Activated CD8-positive, alpha-beta memory T cell treated with anti-CD3 and anti-CD28 coated beads, Interleukin-2, amount 10 ng/mL, durations not matched to agents 7 days and 5 days (primary cell): ENCODE measurements around the gene SLC25A24. TPM values are rescaled to one million over a fixed set of nuclear protein-coding genes. Genes with fewer than 3 reads are reported as not detected.

Experiments
- ATAC-seq: fragments of 150-1000 bp; cut with Tn5 transposase; one replicate; pipeline ENCODE4 v1.10.0; 2021; ENCODE audit warnings: moderate library complexity
- CTCF ChIA-PET: fragments of 350-600 bp; sonication (Branson Sonifier 250); formaldehyde crosslinking; loops from one replicate; lab custom pipeline; 2021; ENCODE audit warnings: antibody characterized with exemption; lab: Charles Lee
- DNase-seq: peaks from one replicate; pipeline ENCODE4 v3.0.0-alpha.2; 2020
- H3K27ac Mint-ChIP-seq: one replicate; pipeline ENCODE4 v1.8.0; 2021; ENCODE audit warnings: mild to moderate bottlenecking, mixed read lengths
- H3K27me3 Mint-ChIP-seq: one replicate; pipeline ENCODE4 v1.8.0; 2021; ENCODE audit warnings: mixed read lengths
- H3K36me3 Mint-ChIP-seq: one replicate; pipeline ENCODE4 v1.8.0; 2021; ENCODE audit warnings: mild to moderate bottlenecking, mixed read lengths
- H3K4me1 Mint-ChIP-seq: one replicate; pipeline ENCODE4 v1.8.0; 2021; ENCODE audit warnings: mixed read lengths
- H3K4me3 Mint-ChIP-seq: one replicate; pipeline ENCODE4 v1.8.0; 2021; ENCODE audit warnings: mild to moderate bottlenecking, moderate library complexity, mixed read lengths
- H3K9me3 Mint-ChIP-seq: one replicate; pipeline ENCODE4 v1.8.0; 2022; ENCODE audit warnings: low read depth, mixed read lengths
- total RNA-seq, 2 experiments: library from RNA; stranded (reverse); gene quantifications; one replicate each; pipeline ENCODE4 v1.2.3, GENCODE V29; 2021

Gene SLC25A24
- total RNA-seq, 2 experiments from 2014 or later: 24.8 to 25.7 TPM

DNA sequence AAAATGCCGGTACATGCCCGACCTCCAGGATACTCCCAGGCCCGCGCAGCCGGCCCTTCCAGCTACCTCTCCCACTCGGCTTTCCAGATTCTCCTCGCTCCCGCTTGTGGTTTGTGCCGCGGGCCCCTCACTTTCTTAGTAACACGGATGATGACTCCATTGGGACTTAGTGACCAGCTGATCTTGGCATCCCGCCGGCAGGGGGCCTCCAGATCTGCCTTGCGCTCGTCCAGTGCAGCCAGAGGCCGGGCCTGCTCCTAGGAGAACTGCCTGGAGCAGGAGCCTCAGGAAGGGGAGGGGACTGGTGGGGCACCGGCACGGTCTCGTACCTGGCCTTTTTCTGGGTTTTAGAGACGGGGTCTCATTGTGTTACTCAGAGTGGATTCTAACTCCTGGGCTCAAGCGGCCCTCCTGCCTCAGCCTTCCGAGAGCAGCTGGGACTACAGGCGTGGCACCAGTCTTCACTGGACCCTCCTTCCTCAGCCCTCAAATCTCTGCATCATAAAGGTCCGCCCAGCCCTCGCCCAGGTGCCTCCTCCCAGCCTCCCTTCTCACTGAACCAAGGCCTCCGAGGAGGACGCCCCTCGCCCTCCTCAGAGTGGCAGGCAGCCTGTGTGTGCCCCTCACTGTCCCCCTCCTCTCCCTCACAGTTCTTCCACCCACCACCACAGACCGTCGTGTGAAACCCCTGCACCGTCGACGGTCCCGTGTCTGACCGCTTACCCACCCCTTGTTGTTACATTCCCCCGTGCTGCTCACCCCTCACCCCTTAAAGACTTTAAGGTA, 78.6 kb downstream of the SLC25A24 start:
- ATAC-seq (no peak), DNase-seq (no peak)
- H3K4me3 Mint-ChIP-seq: no peak overlapping the region
- H3K27ac Mint-ChIP-seq: no peak overlapping the region
- H3K27me3 Mint-ChIP-seq: peaks cover 13% of the 10 kb centered on the region
- H3K4me1 Mint-ChIP-seq: no peaks in the 10 kb centered on the region
- no peaks in the 10 kb centered on the region for H3K9me3 Mint-ChIP-seq
- no peaks in the 10 kb centered on the region for H3K36me3 Mint-ChIP-seq
- CTCF ChIA-PET: interaction anchor here (10.5 kb wide), 1 partner anchor 338 kb away, joined by 218 read pairs; no protein-coding TSS in a partner anchor

DNA sequence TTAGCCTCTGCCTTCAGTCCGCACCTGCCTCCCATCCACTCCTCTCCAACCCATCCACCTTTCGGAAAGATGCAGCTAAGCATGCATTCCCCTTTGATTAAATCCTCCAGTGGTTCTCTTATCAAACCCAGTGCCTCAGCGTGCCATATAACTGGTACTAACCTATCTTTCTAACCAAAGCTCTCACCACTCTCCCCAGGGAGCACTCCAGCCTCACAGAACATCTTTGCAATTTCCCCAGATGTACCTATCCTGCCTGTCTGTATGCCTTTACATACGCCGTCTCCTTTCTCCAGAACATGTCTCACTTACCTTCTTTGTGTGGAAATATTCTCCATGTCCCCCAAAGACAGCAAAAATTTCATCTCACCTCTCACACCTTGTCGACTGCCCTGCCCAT, 80.0 kb downstream of the SLC25A24 start:
- H3K9me3 Mint-ChIP-seq: no peaks in the 10 kb centered on the region
- no peaks in the 10 kb centered on the region for H3K4me1 Mint-ChIP-seq
- no peak for ATAC-seq
- CTCF ChIA-PET: interaction anchor here (3.1 kb wide), 1 partner anchor 338 kb away, joined by 17 read pairs; no protein-coding TSS in a partner anchor
- no peak overlapping the region for H3K27ac Mint-ChIP-seq
- DNase-seq: no peak
- H3K36me3 Mint-ChIP-seq: no peaks in the 10 kb centered on the region
- peaks cover 13% of the 10 kb centered on the region for H3K27me3 Mint-ChIP-seq
- no peak overlapping the region for H3K4me3 Mint-ChIP-seq

- CTCF ChIA-PET: interaction anchor here (3.1 kb wide), 1 partner anchor 337 kb away, joined by 17 read pairs; no protein-coding TSS in a partner anchor
- ATAC-seq: no peak
- no peak for DNase-seq
- H3K4me1 Mint-ChIP-seq: no peaks in the 10 kb centered on the region
- H3K4me3 Mint-ChIP-seq: no peak overlapping the region
- peaks cover 13% of the 10 kb centered on the region for H3K27me3 Mint-ChIP-seq
- no peaks in the 10 kb centered on the region for H3K36me3 Mint-ChIP-seq
- H3K9me3 Mint-ChIP-seq: no peaks in the 10 kb centered on the region
- H3K27ac Mint-ChIP-seq: no peak overlapping the region
Observed at GRCh38 chr1:108119500-108119899, 80.6 kb downstream of the SLC25A24 start.

- Mint-ChIP-seq H3K4me1 (no peaks in the 10 kb centered on the region), H3K27me3 (peaks cover 13% of the 10 kb centered on the region), H3K4me3 (no peak overlapping the region), H3K27ac (no peak overlapping the region), H3K9me3 (no peaks in the 10 kb centered on the region), H3K36me3 (no peaks in the 10 kb centered on the region)
- ATAC-seq (no peak), DNase-seq (no peak)
- CTCF ChIA-PET: interaction anchor here (1.0 to 3.1 kb wide), 2 partner anchors 9 to 336 kb away, joined by 3 to 17 read pairs; no protein-coding TSS in a partner anchor
Observed at GRCh38 chr1:108117945-108118902, 81.9 kb downstream of the SLC25A24 start.

DNA sequence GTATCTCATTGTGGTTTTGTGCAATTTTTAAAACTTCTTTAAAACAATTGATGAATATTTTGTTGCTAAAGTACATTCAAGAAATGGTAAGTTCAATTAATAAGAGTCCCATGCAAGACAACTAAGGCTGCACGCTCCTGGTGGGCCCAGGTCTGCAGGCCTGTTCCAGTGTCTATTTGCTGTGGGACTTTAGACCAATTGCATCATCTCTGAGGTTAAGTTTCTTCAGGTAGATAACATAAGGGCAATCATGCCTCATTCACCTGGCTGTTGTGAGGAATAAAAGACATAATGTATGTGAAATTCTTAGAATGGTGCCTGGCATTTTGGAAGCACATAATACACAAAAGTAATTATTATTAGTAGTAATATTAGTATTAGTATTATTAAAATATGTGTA, 82.9 kb downstream of the SLC25A24 start:
- Mint-ChIP-seq H3K36me3 (no peaks in the 10 kb centered on the region), H3K27ac (no peak overlapping the region), H3K9me3 (no peaks in the 10 kb centered on the region), H3K4me3 (no peak overlapping the region), H3K27me3 (peaks cover 13% of the 10 kb centered on the region), H3K4me1 (no peaks in the 10 kb centered on the region)
- no peak for ATAC-seq
- no peak for DNase-seq
- CTCF ChIA-PET: interaction anchor here (3.1 kb wide), 1 partner anchor 335 kb away, joined by 17 read pairs; no protein-coding TSS in a partner anchor

- no peak overlapping the region for H3K27ac Mint-ChIP-seq
- H3K36me3 Mint-ChIP-seq: no peaks in the 10 kb centered on the region
- H3K4me1 Mint-ChIP-seq: no peaks in the 10 kb centered on the region
- no peaks in the 10 kb centered on the region for H3K9me3 Mint-ChIP-seq
- no peak for DNase-seq
- no peaks in the 10 kb centered on the region for H3K27me3 Mint-ChIP-seq
- H3K4me3 Mint-ChIP-seq: no peak overlapping the region
- no peak for ATAC-seq
- CTCF ChIA-PET: interaction anchor here (3.8 kb wide), 1 partner anchor 11 kb away, joined by 15 read pairs; no protein-coding TSS in a partner anchor
Observed at GRCh38 chr1:108114033-108114599, 86.0 kb downstream of the SLC25A24 start.

- ATAC-seq (no peak), DNase-seq (no peak)
- CTCF ChIA-PET: interaction anchor here (3.8 kb wide), 1 partner anchor 12 kb away, joined by 15 read pairs; no protein-coding TSS in a partner anchor
- Mint-ChIP-seq H3K4me3 (no peak overlapping the region), H3K27ac (no peak overlapping the region), H3K36me3 (no peaks in the 10 kb centered on the region), H3K4me1 (no peaks in the 10 kb centered on the region), H3K27me3 (no peaks in the 10 kb centered on the region), H3K9me3 (no peaks in the 10 kb centered on the region)
Observed at GRCh38 chr1:108113496-108113895, 86.6 kb downstream of the SLC25A24 start.

- CTCF ChIA-PET: interaction anchor here (1.0 to 1.5 kb wide), 2 partner anchors 16 to 327 kb away, joined by 3 to 5 read pairs; no protein-coding TSS in a partner anchor
- Mint-ChIP-seq H3K36me3 (no peaks in the 10 kb centered on the region), H3K27ac (no peak overlapping the region), H3K27me3 (no peaks in the 10 kb centered on the region), H3K4me3 (no peak overlapping the region), H3K4me1 (peaks cover 2% of the 10 kb centered on the region), H3K9me3 (no peaks in the 10 kb centered on the region)
- no peak for ATAC-seq
- no peak for DNase-seq
Observed at GRCh38 chr1:108109295-108109973, 90.7 kb downstream of the SLC25A24 start.

GRCh38 chr1:108108119-108108518, 92.0 kb downstream of the SLC25A24 start:
- Mint-ChIP-seq H3K4me3 (no peak overlapping the region), H3K4me1 (peaks cover 2% of the 10 kb centered on the region), H3K9me3 (no peaks in the 10 kb centered on the region), H3K36me3 (no peaks in the 10 kb centered on the region), H3K27ac (no peak overlapping the region), H3K27me3 (peaks cover 3% of the 10 kb centered on the region)
- CTCF ChIA-PET: interaction anchor here (1.0 to 1.5 kb wide), 2 partner anchors 17 to 326 kb away, joined by 3 to 5 read pairs; no protein-coding TSS in a partner anchor
- DNase-seq (no peak), ATAC-seq (no peak)

GRCh38 chr1:108107658-108108057, 92.5 kb downstream of the SLC25A24 start:
- CTCF ChIA-PET: no interaction called here

GRCh38 chr1:108106775-108107174, 93.4 kb downstream of the SLC25A24 start:
- CTCF ChIA-PET: no interaction called here

More at GRCh38 chr1:108107658-108108057, 92.5 kb downstream of the SLC25A24 start:
- DNase-seq (no peak), ATAC-seq (no peak)
- H3K4me1 Mint-ChIP-seq: peaks cover 2% of the 10 kb centered on the region
- no peaks in the 10 kb centered on the region for H3K9me3 Mint-ChIP-seq
- H3K36me3 Mint-ChIP-seq: no peaks in the 10 kb centered on the region
- no peak overlapping the region for H3K4me3 Mint-ChIP-seq
- H3K27me3 Mint-ChIP-seq: peaks cover 3% of the 10 kb centered on the region
- H3K27ac Mint-ChIP-seq: no peak overlapping the region

GRCh38 chr1:108100148-108100547, 100.0 kb downstream of the SLC25A24 start:
- no peaks in the 10 kb centered on the region for H3K36me3 Mint-ChIP-seq
- CTCF ChIA-PET: no interaction called here
- no peaks in the 10 kb centered on the region for H3K9me3 Mint-ChIP-seq
- no peaks in the 10 kb centered on the region for H3K4me1 Mint-ChIP-seq
- peaks cover 5% of the 10 kb centered on the region for H3K27me3 Mint-ChIP-seq
- DNase-seq: no peak
- ATAC-seq: no peak
- H3K27ac Mint-ChIP-seq: no peak overlapping the region
- H3K4me3 Mint-ChIP-seq: no peak overlapping the region

More at GRCh38 chr1:108106775-108107174, 93.4 kb downstream of the SLC25A24 start:
- Mint-ChIP-seq H3K27me3 (peaks cover 3% of the 10 kb centered on the region), H3K27ac (no peak overlapping the region), H3K4me1 (peaks cover 2% of the 10 kb centered on the region), H3K36me3 (no peaks in the 10 kb centered on the region), H3K4me3 (no peak overlapping the region), H3K9me3 (no peaks in the 10 kb centered on the region)
- no peak for ATAC-seq
- DNase-seq: no peak
